GM12878 (cell line): Measurements from ENCODE around the gene F2RL3. TPM values are rescaled to one million over a fixed set of nuclear protein-coding genes. Genes with fewer than 3 reads are reported as not detected.
"Not testable (repeated sequence)": the region's sequence is repeated elsewhere in the genome, so short reads cannot be mapped to it uniquely, and the experiment has no call there.

Experiments
- ATAC-seq: fragments of 200-7000 bp; cut with Tn5 transposase; 3 replicates; pipeline ENCODE4 v1.9.1; 2020; ENCODE audit warnings: mild to moderate bottlenecking, moderate library complexity
- BruUV-seq: library from RNA; stranded (reverse); fragments of 400-500 nt; replicated peaks from 2 replicates; lab custom pipeline; 2021; lab: Mats Ljungman, UMichigan
- CTCF ChIA-PET: fragments of 300-600 bp; sonication (Branson Sonifier 250); formaldehyde crosslinking; extraction: SDS; loops from one replicate; lab custom pipeline; 2021; ENCODE audit warnings: inconsistent platforms; lab: Yijun Ruan, JAX
- POLR2A ChIA-PET: fragments of 350-600 bp; formaldehyde crosslinking; extraction: SDS; loops from one replicate; lab custom pipeline; 2021; ENCODE audit warnings: inconsistent platforms; lab: Charles Lee
- RAD21 ChIA-PET: fragments of 300-600 bp; sonication (Branson Sonifier 250); formaldehyde crosslinking; loops from one replicate; lab custom pipeline; 2023; ENCODE audit warnings: antibody characterized with exemption; ENCODE audit not compliant: unreplicated experiment; lab: Charles Lee
- SMC1A ChIA-PET: fragments of 300-600 bp; sonication (Branson Sonifier 250); formaldehyde crosslinking; loops from one replicate; lab custom pipeline; 2023; ENCODE audit not compliant: unreplicated experiment, uncharacterized antibody; lab: Charles Lee
- DNase-seq: peaks from one replicate; pipeline ENCODE4 v3.0.0-alpha.2; 2011; ENCODE audit warnings: low read depth, low spot score
- FAIRE-seq: peaks from 3 replicates; lab custom pipeline; 2011; peaks lifted over from hg19 to GRCh38; lab: Jason Lieb, UNC
- H2AFZ ChIP-seq: 2 replicates; pipeline ENCODE4 v1.6.0; 2011; ENCODE audit warnings: low read depth, low read length, control low read depth; ENCODE audit not compliant: control insufficient read depth
- H3K27ac ChIP-seq: 2 replicates; pipeline ENCODE4 v1.5.1; 2011; ENCODE audit warnings: control low read depth; ENCODE audit not compliant: control insufficient read depth, insufficient read depth
- H3K27me3 ChIP-seq, 2 experiments: replicated peaks in 1 of 2; 2 replicates each; pipeline versions ENCODE4 v1.6.0 to v1.6.1; 2011; ENCODE audit warnings: low read length in 1 of 2; ENCODE audit not compliant: control insufficient read depth in 2 of 2, insufficient read depth in 2 of 2
- H3K36me3 ChIP-seq, 2 experiments: 2 replicates each; pipeline ENCODE4 v1.5.1; 2011; ENCODE audit warnings: low read length in 1 of 2; ENCODE audit not compliant: control insufficient read depth in 2 of 2, insufficient read depth in 2 of 2
- H3K4me1 ChIP-seq: 2 replicates; pipeline ENCODE4 v1.6.1; 2011; ENCODE audit warnings: mild to moderate bottlenecking, low read length, moderate library complexity, mixed read lengths; ENCODE audit not compliant: control insufficient read depth, insufficient read depth
- H3K4me2 ChIP-seq: 2 replicates; pipeline ENCODE4 v1.6.0; 2011; ENCODE audit warnings: control low read depth; ENCODE audit not compliant: control insufficient read depth, insufficient read depth
- H3K4me3 ChIP-seq: fragments of 200-600 bp; sonication (generic); 2 replicates; pipeline ENCODE4 v1.5.1; 2016
- H3K79me2 ChIP-seq: 2 replicates; pipeline ENCODE4 v1.6.0; 2011; ENCODE audit warnings: low read length; ENCODE audit not compliant: control insufficient read depth, insufficient read depth
- H3K9ac ChIP-seq: 2 replicates; pipeline ENCODE4 v1.8.0; 2011; ENCODE audit warnings: low read length, control low read depth, mixed read lengths; ENCODE audit not compliant: control insufficient read depth, insufficient read depth
- H3K9me3 ChIP-seq: replicated peaks from 3 replicates; pipeline ENCODE4 v1.5.1; 2011; ENCODE audit warnings: mild to moderate bottlenecking, low read length; ENCODE audit not compliant: control insufficient read depth, insufficient read depth
- H4K20me1 ChIP-seq: 2 replicates; pipeline ENCODE4 v1.6.0; 2011; ENCODE audit not compliant: control insufficient read depth, insufficient read depth
- CHD1 ChIP-seq: IDR thresholded peaks from 2 replicates; pipeline ENCODE4 v1.6.1; 2012; ENCODE audit warnings: low read depth, low read length, improper control_type of control experiment
- CHD2 ChIP-seq: IDR thresholded peaks from 2 replicates; pipeline ENCODE4 v1.6.1; 2011; ENCODE audit warnings: low read depth, low read length, improper control_type of control experiment, borderline replicate concordance
- CREB1 ChIP-seq: IDR thresholded peaks from 2 replicates; pipeline ENCODE4 v1.6.1; 2012; ENCODE audit warnings: low read depth, mild to moderate bottlenecking, inconsistent platforms
- LARP7 ChIP-seq: fragments of 450-650 bp; IDR thresholded peaks from 2 replicates; pipeline ENCODE4 v1.6.1; 2017; ENCODE audit warnings: mild to moderate bottlenecking
- MTA2 ChIP-seq: fragments of 450-650 bp; IDR thresholded peaks from 2 replicates; pipeline ENCODE4 v1.6.1; 2016; ENCODE audit warnings: low read depth, mild to moderate bottlenecking, moderate library complexity
- NBN ChIP-seq: fragments of 450-650 bp; IDR thresholded peaks from 2 replicates; pipeline ENCODE4 v1.6.1; 2016
- NFYB ChIP-seq: IDR thresholded peaks from 2 replicates; pipeline ENCODE4 v1.6.1; 2011; ENCODE audit warnings: low read depth, mild to moderate bottlenecking, low read length, improper control_type of control experiment, moderate library complexity; ENCODE audit not compliant: insufficient read depth
- NR2C2 ChIP-seq: IDR thresholded peaks from 2 replicates; pipeline ENCODE4 v1.6.1; 2011; ENCODE audit warnings: borderline replicate concordance, low read depth; ENCODE audit not compliant: control insufficient read depth, insufficient read length
- SIN3A ChIP-seq: IDR thresholded peaks from 2 replicates; pipeline ENCODE4 v1.6.1; 2012; ENCODE audit warnings: low read depth, low read length, improper control_type of control experiment
- STAT3 ChIP-seq: IDR thresholded peaks from 2 replicates; pipeline ENCODE4 v1.6.1; 2011; ENCODE audit warnings: low read depth, low read length, improper control_type of control experiment
- TCF7 ChIP-seq: IDR thresholded peaks from 2 replicates; pipeline ENCODE4 v1.6.1; 2014; ENCODE audit warnings: antibody characterized with exemption, borderline replicate concordance
- ZSCAN29 ChIP-seq: fragments of 450-650 bp; IDR thresholded peaks from 2 replicates; pipeline ENCODE4 v1.6.1; 2017; ENCODE audit warnings: mild to moderate bottlenecking, moderate library complexity
- WGBS: methylation state at CpG from one replicate; pipeline ENCODE4 v1.1.6; 2016; ENCODE audit warnings: low lambda C conversion rate; ENCODE audit not compliant: insufficient replicate concordance, insufficient coverage; ENCODE audit errors: missing lambda C conversion rate; 5-methylcytosine and 5-hydroxymethylcytosine counted together
- in situ Hi-C: fragments of 300-500 bp; cut with MboI; formaldehyde crosslinking; loops from 9 replicates; pipeline ENCODE4 v1.14.3; 2018; ENCODE audit warnings: mixed read lengths
- intact Hi-C: fragments of 100-400 bp; cut with micrococcal nuclease; formaldehyde crosslinking; loops from one replicate; pipeline ENCODE4 v1.14.2; 2022; ENCODE audit not compliant: unreplicated experiment
- polyA plus RNA-seq, 11 experiments: library from polyadenylated mRNA; depleted of rRNA in 4 of 11; unstranded in 6 of 11; stranded (reverse) in 5 of 11; fragments of >200 nt; fragmentation: Nextera tagmentation in 4 of 11; fragmentation: Illumina TruSeq in 1 of 11; extraction: Ambion mirVana in 4 of 11; extraction: Trizol in 1 of 11; gene quantifications; 1 replicate in 1 of 11; 2 replicates in 10 of 11; pipeline versions ENCODE4 v1.2.1 to v1.2.3, GENCODE V29; 2011 to 2016; ENCODE audit warnings: inconsistent platforms in 2 of 11, missing spikeins in 2 of 11, low read depth in 1 of 11
- total RNA-seq, 4 experiments: library from RNA; depleted of rRNA in 3 of 4; stranded (reverse); fragments of >200 nt in 3 of 4; fragmentation: Illumina TruSeq in 1 of 4; extraction: Trizol in 1 of 4; gene quantifications; 2 replicates each; pipeline versions ENCODE4 v1.2.1 to v1.2.3, GENCODE V29; 2013 to 2021
- TF ChIP-seq, protein P1 (sequence below): IDR thresholded peaks from 2 replicates; pipeline ENCODE4 v1.6.1; 2011; ENCODE audit warnings: low read depth, low read length, improper control_type of control experiment, borderline replicate concordance
- TF ChIP-seq, protein P2 (sequence below): fragments of 450-650 bp; IDR thresholded peaks from 2 replicates; pipeline ENCODE4 v1.6.1; 2016; ENCODE audit warnings: mild to moderate bottlenecking
- TF ChIP-seq, protein P3 (sequence below): fragments of 450-650 bp; IDR thresholded peaks from 2 replicates; pipeline ENCODE4 v1.6.1; 2018; ENCODE audit warnings: borderline replicate concordance, mild to moderate bottlenecking; ENCODE audit not compliant: partially characterized antibody

Gene F2RL3
- total and polyA plus RNA-seq, 10 of the 15 experiments (the other 5 are each of a cell fraction or from before 2014, with no cell fraction given), result 0.01 to 1.2 (median 0.29) TPM

DNA sequence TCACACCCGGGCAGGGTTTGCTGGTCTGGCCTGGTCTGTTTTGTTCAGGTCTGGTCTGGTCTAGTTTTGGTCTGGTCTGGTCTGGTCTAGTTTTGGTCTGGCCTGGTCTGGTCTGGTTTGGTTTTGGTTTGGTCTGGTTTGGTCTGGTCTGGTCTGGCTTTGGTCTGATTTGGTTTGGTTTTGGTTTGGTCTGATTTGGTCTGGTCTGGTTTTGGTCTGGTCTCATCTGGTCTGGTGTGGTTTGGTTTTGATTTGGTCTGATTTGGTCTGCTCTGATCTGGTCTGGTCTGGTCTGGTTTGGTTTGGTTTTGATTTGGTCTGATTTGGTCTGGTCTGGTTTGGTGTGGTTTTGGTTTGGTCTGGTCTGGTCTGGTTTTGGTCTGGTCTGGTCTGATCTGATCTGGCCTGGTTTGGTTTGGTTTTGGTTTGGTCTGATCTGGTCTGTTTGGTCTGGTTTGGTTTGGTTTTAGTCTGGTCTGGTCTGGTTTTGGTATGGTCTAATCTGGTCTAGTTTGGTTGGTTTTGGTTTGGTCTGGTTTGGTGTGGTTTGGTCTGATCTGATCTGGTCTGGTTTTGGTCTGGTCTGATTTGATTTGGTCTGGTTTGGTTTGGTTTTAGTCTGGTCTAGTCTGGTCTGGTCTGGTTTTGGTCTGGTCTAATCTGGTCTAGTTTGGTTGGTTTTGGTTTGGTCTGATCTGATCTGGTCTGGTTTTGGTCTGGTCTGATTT lies 14.4 kb upstream of the F2RL3 start:
- no peak for ATAC-seq
- Histone ChIP-seq H3K27me3 (no peaks in the 10 kb centered on the region), H3K27ac (peak overlapping the region; percentile 17)

DNA sequence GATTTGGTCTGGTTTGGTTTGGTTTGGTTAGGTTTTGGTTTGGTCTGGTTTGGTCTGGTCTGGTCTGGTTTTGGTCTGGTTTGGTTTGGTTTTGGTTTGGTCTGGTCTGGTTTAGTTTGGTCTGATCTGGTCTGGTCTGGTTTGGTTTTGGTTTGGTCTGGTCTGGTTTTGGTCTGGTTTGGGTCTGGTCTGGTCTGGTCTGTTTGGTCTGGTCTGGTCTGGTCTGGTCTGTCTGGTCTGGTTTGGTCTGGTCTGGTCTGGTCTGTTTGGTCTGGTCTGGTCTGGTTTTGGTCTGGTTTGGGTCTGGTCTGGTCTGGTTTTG lies 13.9 kb upstream of the F2RL3 start:
- H3K4me3 ChIP-seq, in situ Hi-C loops, intact Hi-C loops, H3K79me2 ChIP-seq, BruUV-seq, POLR2A ChIA-PET, ATAC-seq, H4K20me1 ChIP-seq, CTCF ChIA-PET, H3K4me2 ChIP-seq, H3K4me1 ChIP-seq, H3K9me3 ChIP-seq, RAD21 ChIA-PET, DNase-seq, H2AFZ ChIP-seq, SMC1A ChIA-PET, H3K9ac ChIP-seq, H3K27me3 ChIP-seq: not testable (repeated sequence)
- peaks cover 10 to 46% of the 10 kb centered on the region in 2 experiments for H3K36me3 ChIP-seq
- peak; percentile 52 for FAIRE-seq
- H3K27ac ChIP-seq, result peak overlapping the region; percentile 17; the same call in 1 of the 2 replicates

More for the DNA sequence above, 14.4 kb upstream of the F2RL3 start:
- ChIA-PET SMC1A (no interaction called here), CTCF (no interaction called here), RAD21 (no interaction called here), POLR2A (no interaction called here)
- no TSS peak for BruUV-seq
- Histone ChIP-seq H3K9ac (no peak overlapping the region), H3K9me3 (peaks cover 8% of the 10 kb centered on the region; the same call in 2 of the 3 replicates), H4K20me1 (no peaks in the 10 kb centered on the region), H3K79me2 (no peaks in the 10 kb centered on the region), H2AFZ (no peak overlapping the region), H3K4me3 (no peak overlapping the region), H3K4me2 (no peak overlapping the region), H3K4me1 (peaks cover 6% of the 10 kb centered on the region), H3K36me3 (peaks cover 10 to 44% of the 10 kb centered on the region in 2 experiments)
- DNase-seq, result no peak
- TF ChIP-seq NR2C2 (no peak), LARP7 (no peak), NBN (0 out of 2 replicates have a peak, but pooled peaks have one; percentile 24), STAT3 (no peak), CHD2 (no peak), TCF7 (no peak), NFYB (no peak), CHD1 (no peak), CREB1 (no peak), SIN3A (no peak), MTA2 (no peak), ZSCAN29 (no peak)
- TF ChIP-seq, protein P1, sequence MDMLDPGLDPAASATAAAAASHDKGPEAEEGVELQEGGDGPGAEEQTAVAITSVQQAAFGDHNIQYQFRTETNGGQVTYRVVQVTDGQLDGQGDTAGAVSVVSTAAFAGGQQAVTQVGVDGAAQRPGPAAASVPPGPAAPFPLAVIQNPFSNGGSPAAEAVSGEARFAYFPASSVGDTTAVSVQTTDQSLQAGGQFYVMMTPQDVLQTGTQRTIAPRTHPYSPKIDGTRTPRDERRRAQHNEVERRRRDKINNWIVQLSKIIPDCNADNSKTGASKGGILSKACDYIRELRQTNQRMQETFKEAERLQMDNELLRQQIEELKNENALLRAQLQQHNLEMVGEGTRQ, result no peak
- TF ChIP-seq, protein P2, sequence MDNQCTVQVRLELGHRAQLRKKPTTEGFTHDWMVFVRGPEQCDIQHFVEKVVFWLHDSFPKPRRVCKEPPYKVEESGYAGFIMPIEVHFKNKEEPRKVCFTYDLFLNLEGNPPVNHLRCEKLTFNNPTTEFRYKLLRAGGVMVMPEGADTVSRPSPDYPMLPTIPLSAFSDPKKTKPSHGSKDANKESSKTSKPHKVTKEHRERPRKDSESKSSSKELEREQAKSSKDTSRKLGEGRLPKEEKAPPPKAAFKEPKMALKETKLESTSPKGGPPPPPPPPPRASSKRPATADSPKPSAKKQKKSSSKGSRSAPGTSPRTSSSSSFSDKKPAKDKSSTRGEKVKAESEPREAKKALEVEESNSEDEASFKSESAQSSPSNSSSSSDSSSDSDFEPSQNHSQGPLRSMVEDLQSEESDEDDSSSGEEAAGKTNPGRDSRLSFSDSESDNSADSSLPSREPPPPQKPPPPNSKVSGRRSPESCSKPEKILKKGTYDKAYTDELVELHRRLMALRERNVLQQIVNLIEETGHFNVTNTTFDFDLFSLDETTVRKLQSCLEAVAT, result 0 out of 2 replicates have a peak, but pooled peaks have one; percentile 20
- TF ChIP-seq, protein P3, sequence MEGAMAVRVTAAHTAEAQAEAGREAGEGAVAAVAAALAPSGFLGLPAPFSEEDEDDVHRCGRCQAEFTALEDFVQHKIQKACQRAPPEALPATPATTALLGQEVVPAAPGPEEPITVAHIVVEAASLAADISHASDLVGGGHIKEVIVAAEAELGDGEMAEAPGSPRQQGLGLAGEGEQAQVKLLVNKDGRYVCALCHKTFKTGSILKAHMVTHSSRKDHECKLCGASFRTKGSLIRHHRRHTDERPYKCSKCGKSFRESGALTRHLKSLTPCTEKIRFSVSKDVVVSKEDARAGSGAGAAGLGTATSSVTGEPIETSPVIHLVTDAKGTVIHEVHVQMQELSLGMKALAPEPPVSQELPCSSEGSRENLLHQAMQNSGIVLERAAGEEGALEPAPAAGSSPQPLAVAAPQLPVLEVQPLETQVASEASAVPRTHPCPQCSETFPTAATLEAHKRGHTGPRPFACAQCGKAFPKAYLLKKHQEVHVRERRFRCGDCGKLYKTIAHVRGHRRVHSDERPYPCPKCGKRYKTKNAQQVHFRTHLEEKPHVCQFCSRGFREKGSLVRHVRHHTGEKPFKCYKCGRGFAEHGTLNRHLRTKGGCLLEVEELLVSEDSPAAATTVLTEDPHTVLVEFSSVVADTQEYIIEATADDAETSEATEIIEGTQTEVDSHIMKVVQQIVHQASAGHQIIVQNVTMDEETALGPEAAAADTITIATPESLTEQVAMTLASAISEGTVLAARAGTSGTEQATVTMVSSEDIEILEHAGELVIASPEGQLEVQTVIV, result peak; percentile 27
- peak; percentile 41 for FAIRE-seq
- WGBS, result 100% methylated on average over 1 of the region's 1 CpG
- intact Hi-C loops, result no loop called here
- in situ Hi-C loops, result no loop called here
